GM19328 (cell line): ENCODE data around the gene SHROOM3.

Source experiments
- ATAC-seq: cut with Tn5 transposase; IDR thresholded peaks from one replicate; pipeline ENCODE4 v1.9.1; 2021; ENCODE audit warnings: mild to moderate bottlenecking, moderate library complexity; ENCODE audit not compliant: unreplicated experiment

Gene SHROOM3

GRCh38 chr4:76738086-76738931 lies 303.3 kb downstream of the SHROOM3 start:
- no peak for ATAC-seq

DNA sequence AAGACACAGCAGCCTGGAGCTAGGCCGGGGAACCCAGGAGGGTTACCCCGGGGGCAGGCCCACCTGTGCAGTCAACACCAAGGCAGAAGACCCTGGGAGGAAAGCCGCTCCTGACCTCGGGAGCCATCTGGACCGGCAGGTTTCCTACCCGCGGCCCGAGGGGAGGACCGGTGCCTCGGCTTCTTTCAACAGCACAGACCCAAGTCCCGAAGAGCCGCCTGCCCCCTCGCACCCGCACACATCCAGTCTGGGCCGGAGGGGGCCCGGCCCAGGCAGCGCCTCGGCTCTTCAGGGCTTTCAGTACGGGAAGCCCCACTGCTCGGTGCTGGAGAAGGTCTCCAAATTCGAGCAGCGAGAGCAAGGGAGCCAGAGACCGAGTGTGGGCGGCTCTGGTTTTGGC lies 305.2 kb downstream of the SHROOM3 start:
- ATAC-seq: no peak

DNA sequence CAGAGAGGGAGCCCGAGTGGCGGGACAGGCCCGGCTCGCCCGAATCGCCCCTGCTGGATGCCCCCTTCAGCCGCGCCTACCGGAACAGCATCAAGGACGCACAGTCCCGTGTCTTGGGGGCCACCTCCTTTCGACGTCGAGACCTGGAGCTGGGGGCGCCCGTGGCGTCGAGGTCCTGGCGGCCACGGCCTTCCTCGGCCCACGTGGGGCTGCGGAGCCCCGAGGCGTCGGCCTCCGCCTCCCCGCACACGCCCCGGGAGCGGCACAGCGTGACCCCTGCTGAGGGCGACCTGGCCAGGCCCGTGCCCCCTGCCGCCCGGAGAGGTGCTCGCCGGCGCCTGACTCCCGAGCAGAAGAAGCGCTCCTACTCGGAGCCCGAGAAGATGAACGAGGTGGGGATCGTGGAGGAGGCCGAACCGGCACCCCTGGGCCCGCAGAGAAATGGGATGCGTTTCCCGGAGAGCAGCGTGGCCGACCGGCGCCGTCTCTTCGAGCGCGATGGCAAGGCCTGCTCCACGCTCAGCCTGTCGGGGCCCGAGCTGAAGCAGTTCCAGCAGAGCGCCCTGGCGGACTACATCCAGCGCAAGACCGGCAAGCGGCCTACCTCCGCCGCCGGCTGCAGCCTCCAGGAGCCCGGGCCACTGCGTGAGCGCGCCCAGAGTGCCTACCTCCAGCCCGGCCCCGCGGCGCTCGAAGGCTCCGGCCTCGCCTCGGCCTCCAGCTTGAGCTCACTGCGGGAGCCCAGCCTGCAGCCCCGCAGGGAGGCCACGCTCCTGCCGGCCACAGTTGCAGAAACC lies 306.0 kb downstream of the SHROOM3 start:
- ATAC-seq: no peak

- ATAC-seq: no peak
These were observed 306.6 kb downstream of the SHROOM3 start for GRCh38 chr4:76741663-76742020.

- ATAC-seq: no peak
These were observed 309.4 kb downstream of the SHROOM3 start for GRCh38 chr4:76744241-76744921.

GRCh38 chr4:76745240-76745639 lies 310.2 kb downstream of the SHROOM3 start:
- no peak for ATAC-seq

GRCh38 chr4:76747563-76747962 lies 312.5 kb downstream of the SHROOM3 start:
- no peak for ATAC-seq

GRCh38 chr4:76748649-76749048 lies 313.6 kb downstream of the SHROOM3 start:
- no peak for ATAC-seq

DNA sequence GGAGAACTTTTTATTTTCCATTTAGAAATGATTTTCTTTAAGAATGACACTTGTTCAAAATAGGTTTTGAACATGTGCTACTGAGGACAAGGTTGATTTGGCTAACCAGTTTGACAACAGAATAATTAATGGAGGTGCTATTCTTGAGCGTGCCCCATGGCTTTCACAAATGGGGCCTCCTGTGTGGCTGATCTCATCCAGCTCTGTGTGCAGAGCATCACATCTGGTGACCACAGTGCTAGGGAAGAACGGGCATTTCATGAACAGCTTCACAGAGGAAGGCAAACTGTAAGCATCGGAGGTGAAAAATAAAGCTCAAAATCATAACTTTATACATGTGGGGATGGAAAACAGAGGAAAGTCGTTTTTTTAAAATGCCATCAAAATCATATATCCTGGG lies 314.3 kb downstream of the SHROOM3 start:
- ATAC-seq: no peak

GRCh38 chr4:76750716-76751115 lies 315.7 kb downstream of the SHROOM3 start:
- no peak for ATAC-seq

DNA sequence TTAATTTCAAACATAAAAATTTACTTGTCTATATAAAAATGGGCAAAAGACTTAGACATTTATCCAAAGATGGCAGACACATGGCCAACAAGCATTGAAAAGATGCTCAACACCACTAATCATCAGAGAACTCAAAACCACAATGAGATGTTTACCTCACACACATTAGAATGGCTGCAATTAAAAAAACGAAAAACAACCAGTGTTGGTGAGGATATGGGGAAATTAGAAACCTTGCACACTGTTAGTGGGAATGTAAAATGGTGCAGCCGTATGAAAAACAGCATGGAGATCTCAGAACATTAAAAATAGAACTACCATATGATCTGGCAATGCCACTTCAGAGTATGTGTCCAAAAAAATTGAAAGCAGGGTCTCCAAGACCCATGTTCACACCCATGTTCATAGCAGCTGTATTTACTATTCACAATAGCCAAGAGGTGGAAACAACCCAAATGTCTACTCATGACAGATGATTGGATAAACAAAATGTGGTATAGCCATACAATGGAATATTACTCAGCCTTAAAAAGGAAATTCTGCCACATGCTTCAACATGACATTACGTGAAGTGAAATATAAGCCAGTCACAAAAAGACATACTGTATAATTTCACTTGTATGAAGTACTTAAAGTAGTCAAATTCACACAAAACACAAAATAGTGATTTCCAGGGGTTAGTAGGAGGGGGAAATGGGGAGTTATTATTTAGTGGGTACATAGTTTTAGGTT lies 316.7 kb downstream of the SHROOM3 start:
- ATAC-seq: no peak

GRCh38 chr4:76752861-76753501 lies 318.0 kb downstream of the SHROOM3 start:
- ATAC-seq: no peak

DNA sequence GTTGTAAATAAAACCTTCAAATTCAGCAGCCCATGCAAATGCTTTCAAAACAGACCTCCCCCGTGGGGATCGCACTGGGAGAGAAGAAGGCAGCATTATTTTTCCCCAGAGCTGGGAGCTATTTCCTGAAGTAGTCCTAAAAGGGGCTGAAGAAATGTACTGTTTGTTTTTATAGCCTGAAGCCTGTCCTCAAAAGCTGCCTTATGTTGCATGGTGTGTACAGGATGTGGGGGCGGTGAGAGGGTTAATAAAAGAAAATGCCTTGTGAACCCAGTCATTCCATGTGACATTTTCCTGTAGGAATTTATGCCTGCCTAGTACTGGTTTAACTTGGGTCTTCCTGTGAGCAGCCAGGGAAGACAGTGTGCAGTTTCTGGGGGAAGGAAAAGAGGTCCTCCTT lies 318.8 kb downstream of the SHROOM3 start:
- ATAC-seq: no peak

GRCh38 chr4:76754439-76754838 lies 319.4 kb downstream of the SHROOM3 start:
- ATAC-seq: no peak

- ATAC-seq: no peak
These were observed 320.7 kb downstream of the SHROOM3 start for GRCh38 chr4:76755756-76756155.

DNA sequence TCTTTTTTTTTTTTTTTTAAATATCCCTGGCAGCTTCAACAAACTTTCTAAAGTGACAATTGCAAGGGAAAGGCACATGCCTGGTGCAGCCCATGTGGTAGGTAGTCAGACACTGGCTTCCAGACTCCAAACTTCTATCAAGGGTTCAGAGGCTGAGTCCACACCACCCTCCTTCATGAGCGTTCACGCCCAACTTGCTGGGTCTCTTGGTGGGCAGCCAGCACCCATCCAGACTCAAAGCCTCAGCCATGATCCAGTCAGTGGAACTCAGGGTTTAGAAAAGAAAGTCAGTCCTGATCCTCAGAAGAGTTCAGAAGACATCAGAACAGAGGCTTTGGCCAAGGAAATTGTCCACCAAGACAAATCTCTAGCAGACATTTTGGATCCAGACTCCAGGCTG lies 321.4 kb downstream of the SHROOM3 start:
- ATAC-seq: no peak

GRCh38 chr4:76757418-76757939 lies 322.4 kb downstream of the SHROOM3 start:
- ATAC-seq: no peak

DNA sequence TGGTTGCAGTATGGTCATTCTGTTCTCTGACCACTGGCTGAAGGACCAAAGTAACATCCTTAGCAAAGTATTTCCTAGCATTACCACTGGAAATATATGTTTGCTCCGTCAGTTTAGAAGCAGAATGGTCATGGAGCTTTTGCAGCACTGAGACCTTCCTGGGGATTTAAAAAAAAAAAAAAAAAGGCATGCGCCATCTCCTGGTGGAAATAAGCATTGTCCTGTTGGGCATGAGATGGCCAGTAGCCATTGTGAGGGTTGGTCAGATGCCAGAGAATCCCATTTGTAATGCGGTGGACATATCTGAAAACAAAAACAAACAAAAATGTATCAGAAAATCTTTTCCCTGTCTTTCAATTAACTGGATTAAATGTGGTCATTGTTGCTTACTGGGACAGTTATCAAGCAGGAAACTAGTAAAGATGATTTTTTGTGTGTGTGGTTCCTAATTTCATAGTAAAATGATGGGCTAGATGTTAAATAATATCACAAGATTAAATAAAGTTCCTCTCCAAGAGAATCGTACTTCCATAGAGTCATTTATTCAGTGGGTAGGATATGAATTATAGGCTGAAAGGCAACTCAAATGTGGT lies 323.4 kb downstream of the SHROOM3 start:
- ATAC-seq: no peak

DNA sequence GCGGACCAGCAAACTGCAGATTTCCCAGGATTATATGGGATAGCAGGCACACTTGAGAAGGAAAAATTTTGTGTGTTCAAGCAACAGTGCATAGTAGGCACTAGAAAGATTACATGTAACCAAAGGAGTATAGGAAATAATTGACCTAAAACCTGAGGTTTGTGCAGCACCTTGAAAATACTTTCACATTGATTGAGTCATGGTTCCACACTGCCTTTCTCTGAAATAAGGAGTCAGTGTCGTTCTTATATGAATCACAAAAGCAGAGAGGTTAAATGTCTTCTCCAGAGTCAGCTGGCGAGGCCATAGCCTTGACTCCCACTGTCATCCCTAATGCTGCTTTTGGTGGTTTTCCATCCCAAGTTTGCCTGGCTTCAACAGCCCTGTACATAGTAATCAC lies 324.0 kb downstream of the SHROOM3 start:
- ATAC-seq: no peak

DNA sequence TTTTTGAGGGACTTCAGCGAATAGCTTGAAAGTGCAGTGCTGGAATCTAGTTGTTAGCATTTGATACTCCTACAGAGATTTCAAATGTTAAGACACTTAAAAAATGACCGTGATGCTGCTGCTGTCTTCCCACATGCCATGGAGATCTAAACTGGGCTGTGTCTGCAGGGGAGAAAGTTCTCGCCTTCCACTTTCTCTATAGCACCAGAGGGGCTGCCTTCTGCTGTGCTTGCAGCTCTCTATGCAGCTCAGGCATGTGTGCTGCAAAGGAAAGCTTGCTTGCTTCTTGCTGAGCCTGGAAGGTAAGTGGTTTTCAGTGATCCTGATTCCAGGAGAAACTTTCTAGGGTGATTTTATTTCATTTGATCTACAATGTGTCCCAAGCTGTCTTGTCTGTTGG lies 325.2 kb downstream of the SHROOM3 start:
- no peak for ATAC-seq
